Activated CD4-positive, alpha-beta T cell treated with anti-CD3 and anti-CD28 coated beads, Interleukin-2, Interleukin-4, amounts not matched to agents 100 ng/mL and 50 ng/mL, durations not matched to agents 16 hours and 8 hours (primary cell): ENCODE measurements around the gene DOK4.
A peak's percentile ranks its signal among the peaks of the same experiment; 100 is the strongest.

Source experiments
- DNase-seq: peaks from one replicate; pipeline ENCODE4 v3.0.0-alpha.2; 2020; ENCODE audit warnings: low spot score

Gene DOK4

DNA sequence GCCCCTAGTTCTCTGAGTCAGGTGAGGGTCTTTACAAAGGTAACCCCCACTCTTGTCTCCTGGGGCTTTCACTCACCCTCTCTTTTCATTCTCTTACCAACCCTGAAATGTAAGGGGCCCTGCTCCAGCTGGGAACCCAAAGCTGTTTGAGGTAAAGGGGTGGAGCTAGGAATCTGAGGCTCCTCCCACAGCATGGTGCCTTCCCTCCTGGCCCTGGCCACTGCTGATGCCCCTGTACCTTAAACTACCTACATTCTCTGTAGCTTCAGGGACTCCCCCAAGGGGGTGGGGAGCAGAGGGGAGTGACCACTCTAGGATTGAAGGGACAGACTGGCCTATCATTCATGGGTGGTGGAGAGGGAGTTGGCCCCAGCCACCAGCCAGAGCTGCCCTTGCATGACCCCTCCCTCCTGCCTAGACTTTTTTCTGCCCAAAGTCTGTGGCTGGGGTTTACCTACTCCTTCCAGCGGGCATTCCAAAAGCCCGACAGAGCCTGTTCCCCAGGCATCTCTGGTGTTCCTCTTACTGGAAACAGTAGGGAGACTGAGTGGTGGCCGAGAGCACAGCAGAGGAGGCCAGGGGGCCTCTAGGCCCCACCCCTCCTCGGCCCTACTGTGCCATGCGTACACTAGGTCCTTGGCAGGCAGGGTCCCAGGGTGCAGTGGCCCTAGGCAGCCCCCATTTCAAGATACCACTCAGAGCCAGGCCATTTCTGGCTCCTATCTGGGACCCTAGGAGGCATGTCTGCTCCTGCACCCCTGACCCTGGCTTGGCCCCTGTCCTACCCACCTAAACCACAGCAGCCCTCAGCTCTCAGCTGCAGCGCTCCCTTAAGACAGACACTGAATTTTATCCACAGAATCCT is 9.5 kb downstream of the DOK4 start:
- no peak for DNase-seq

DNA sequence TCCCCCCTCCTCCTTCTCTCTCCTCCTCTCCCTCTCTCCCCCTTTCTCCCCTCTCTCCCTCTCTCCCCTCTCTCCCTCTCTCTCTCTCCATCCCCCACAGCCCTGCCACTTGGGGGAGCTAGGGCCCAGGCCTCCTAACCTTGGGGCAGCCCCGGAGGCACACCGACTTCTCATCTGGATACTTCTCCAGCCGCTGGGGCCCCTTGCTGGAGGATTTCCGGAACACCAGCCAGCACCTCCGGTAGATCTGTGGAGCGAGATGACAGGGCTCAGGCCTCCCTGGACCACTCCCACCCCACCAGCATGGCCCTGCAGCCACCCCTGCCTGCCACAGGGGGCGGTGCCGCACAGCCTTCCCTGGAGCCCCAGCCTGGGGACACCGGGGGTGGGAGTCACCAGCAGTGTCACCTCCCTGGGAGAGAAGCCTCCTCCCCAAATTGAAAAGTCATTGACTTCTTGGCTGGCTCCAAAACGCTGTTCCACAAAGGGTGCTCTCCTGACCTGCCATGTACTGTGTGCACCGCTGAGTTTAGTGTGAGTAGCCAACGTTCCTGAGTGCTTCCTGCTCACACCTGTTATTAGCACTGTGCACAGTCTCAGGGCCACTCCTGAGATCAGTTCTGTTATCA is 10.5 kb downstream of the DOK4 start:
- peak; percentile 92 for DNase-seq

GRCh38 chr16:57474671-57475661 is 11.3 kb downstream of the DOK4 start:
- DNase-seq: no peak

GRCh38 chr16:57473906-57474305 is 12.4 kb downstream of the DOK4 start:
- DNase-seq: no peak

DNA sequence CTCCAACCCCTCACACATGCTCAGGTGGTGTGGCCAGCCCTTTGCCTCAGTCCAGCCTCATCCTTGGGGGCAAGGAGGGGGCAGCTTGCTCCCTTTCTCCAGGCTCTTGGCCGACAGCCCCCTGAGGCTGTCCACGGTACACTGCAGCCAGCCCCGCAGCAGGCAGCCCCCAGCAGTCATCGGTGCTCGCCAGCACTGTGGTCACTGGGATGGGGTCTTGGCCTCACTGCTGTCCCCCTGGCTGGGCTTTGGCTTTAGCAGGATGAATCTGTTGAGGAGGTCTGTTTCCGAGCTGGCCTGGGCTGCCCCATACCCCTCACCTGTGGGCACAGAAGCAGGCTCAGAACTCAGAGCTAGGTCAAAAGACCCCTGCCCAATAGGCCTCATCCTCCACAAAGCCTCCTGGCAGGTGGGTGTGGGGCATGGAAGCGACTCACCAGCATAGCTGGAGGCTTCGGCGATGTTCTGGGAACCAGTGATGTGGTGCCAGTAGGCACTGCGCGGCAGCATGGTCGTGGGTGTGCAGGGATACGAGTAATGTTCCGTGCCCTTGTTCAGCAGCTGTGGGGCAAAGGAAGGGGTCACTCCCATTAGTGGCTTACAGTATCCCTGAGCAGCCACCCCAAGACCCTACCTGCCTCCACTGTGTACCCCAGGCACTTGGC is 13.0 kb downstream of the DOK4 start:
- no peak for DNase-seq

DNA sequence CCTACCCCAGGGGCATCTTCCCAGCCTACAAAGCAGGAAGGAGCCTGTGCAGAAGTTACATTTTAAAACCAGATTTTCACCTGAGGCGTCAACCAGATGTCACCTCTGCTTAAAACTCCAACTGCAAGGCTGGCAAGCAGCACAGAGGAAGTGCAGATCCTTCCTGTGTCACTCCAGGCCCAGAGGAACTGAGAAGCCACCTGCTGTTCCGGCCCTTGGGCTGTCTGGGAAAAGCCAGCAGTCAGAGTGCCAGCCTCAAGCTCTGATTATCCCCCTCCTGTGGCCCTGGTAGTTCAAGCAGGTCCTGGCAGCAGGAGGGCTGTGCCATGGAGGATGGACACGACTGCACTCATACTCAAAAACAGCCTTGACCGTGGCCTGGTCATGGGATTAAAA is 13.6 kb downstream of the DOK4 start:
- no peak for DNase-seq

- DNase-seq: no peak
Observed at GRCh38 chr16:57471852-57472664, 14.2 kb downstream of the DOK4 start.

DNA sequence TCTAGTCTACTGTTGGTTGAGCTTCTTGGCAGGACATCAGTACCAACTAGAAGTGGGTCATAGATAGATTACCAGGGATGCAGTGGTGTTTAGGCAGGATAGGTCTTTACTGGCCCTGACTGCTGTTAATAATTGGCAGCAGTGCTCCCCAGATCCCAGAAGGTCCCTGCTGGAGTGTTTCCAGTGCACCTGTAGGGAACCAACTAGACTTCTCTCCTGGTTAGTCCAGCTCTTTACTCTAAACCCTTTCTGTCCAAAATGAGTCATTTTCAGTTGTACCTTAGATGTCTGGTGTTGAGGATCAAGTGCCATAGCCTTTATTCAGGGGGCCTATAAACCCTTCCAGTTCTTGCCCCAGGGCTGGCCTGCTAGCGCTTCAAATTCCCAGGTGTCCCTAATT is 15.1 kb downstream of the DOK4 start:
- DNase-seq: no peak

GRCh38 chr16:57470711-57471110 is 15.6 kb downstream of the DOK4 start:
- DNase-seq: no peak

- no peak for DNase-seq
Observed at GRCh38 chr16:57469917-57470470, 16.3 kb downstream of the DOK4 start.

GRCh38 chr16:57469046-57469445 is 17.2 kb downstream of the DOK4 start:
- no peak for DNase-seq

GRCh38 chr16:57468346-57468745 is 17.9 kb downstream of the DOK4 start:
- DNase-seq: no peak

GRCh38 chr16:57464523-57464922 is 21.8 kb downstream of the DOK4 start:
- no peak for DNase-seq

DNA sequence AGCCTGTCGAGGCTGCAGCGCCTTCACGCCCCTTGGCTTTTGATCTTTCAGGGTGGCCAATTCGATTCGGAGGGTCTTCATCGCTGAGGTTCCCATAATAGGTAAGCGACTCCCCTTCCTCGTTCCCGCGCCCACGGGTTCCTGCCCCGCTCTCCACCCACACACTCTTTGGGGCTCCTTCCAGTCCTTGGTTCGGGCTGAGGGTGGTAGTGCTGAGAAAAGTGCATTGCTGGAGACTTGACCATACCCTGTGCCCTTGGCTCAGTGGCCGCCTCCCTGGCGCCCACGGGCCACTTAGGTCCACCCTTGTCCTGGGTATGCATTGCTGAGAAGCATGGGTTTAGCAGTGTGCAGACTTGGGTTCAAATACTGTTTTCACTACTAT is 23.3 kb downstream of the DOK4 start:
- no peak for DNase-seq

- DNase-seq: peak; percentile 93
Observed at GRCh38 chr16:57462209-57462977, 23.9 kb downstream of the DOK4 start, which contains the start of gene POLR2C. Gene POLR2C, plus strand, starts transcription at chr16:57462679. Its CDS starts 46 bp downstream, at chr16:57462725.

DNA sequence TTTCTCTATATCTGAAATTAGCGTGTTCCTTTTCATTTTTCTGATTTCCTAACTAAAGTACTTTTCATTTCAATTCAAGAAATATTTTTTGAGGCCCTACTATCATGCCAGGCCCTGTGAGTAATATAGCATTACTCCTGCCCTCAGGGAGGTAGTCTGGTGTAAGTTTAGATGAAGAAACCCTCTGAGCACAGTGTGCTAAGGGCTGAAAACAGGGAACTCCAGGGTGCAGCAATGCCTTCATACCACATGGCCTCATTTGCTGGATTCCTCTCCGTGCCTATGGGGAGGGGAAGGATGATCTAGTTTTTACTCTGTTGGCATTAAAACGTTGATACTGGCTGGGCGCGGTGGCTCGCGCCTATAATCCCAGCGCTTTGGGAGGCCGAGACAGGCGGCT is 34.3 kb downstream of the DOK4 start:
- DNase-seq: no peak

DNA sequence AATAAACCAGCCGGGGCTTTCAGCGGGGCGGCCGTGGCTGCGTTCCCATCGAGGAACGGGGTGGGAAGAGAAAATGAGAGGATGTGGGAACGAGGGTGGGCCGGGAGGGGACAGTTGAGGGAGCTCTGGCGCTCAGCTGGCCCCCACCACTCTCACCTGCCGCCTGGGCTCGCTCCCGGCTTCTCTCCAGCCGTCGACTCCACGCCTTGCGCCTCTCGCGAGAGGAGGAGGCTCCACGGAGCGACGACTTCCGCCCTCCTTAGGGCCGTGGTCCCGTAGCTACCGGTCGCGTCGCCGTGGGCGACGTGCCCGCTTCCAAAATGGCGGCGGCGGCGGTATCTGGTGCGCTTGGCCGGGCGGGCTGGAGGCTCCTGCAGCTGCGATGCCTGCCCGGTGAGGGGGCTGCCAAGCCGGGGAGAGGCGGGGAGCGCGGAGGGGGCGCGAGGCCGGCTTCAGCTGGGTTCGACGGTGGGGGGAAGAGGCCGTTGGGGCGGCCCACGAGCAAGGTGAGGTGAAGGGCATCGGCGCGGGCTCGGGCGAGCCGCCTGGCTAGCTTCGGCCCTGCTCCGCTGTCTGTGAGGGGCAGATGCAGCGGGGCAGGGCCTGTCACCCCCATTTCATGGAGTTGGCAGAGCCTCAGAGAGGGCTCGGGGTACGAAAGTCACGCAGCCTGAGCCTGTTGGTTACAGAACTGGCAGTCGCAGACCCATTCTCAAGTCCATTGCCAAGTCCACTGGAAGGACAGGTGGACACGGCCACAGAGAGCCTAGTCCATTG is 38.9 kb downstream of the DOK4 start, which contains the start of the genes CIAPIN1 and COQ9:
TSS of gene CIAPIN1 (minus strand) at position 200 of the 777 bp plus-strand sequence. CDS start 6,457 bp downstream, outside the sequence.
TSS of gene COQ9 (plus strand) at position 294 of the 777 bp plus-strand sequence. CDS start at position 321, 27 bp downstream.
- DNase-seq: peak; percentile 96

DNA sequence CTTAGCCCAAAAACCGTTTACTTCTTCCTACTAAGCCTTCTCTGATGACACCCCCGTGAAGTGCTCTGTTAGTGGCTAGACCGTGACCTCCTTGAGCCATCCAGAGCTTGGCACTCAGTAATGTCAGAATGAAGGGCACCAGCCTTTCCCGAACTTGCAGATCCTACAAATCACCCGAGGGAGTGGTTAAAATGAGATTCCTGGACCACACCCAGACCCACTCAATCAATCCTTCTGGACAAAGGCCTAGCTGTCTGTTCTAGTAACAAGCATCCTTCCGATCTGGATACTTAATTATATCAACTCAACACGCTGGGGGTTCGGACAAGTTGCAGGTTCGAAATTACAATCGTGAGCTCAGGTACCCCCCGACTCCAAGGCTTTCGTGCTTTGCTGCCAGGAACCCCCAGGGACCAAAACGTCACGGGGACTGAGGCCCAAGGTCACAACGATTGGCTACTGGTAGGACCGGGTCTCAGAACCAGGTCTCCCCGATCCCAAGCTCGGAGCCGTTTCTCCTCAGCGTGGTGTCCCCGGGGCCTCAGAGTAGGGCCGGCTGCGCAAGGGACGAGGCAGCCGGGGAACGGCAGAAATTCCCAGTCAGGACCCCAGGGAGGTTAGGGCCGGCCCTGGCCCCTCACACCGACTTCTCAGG is 39.6 kb downstream of the DOK4 start:
- peak; percentile 27 for DNase-seq
